Pancreas (tissue), 10 donors: Measurements from ENCODE around the gene COL25A1. TPM values are rescaled to one million over a fixed set of nuclear protein-coding genes. Genes with fewer than 3 reads are reported as not detected.

Experiments used
- ATAC-seq, 4 donors: fragments of 200-7000 bp; cut with Tn5 transposase; one replicate each; pipeline versions ENCODE4 v1.8.0 to v1.9.1; 2020; ENCODE audit warnings: mild to moderate bottlenecking in 4 of 4, moderate library complexity in 4 of 4
- DNase-seq, 6 donors: peaks; one replicate each; pipeline ENCODE4 v3.0.0-alpha.2; 2020
- FAIRE-seq: peaks from 2 replicates; lab custom pipeline; 2012; peaks lifted over from hg19 to GRCh38; lab: Jason Lieb, UNC
- H3K27ac ChIP-seq, 4 donors: fragments of 200-600 bp; sonication (generic); 1 replicate in 3 of 4; 2 replicates in 1 of 4; pipeline versions ENCODE4 v1.5.0 to v1.8.0; 2020
- H3K27me3 ChIP-seq, 4 donors: fragments of 200-600 bp; one replicate each; pipeline ENCODE4 v1.8.0; 2021
- H3K36me3 ChIP-seq, 3 donors: fragments of 200-600 bp; sonication (generic) in 1 of 3; one replicate each; pipeline versions ENCODE4 v1.5.0 to v1.8.0; 2020 to 2021
- H3K4me1 ChIP-seq, 3 donors: fragments of 200-600 bp; one replicate each; pipeline ENCODE4 v1.8.0; 2021
- H3K4me3 ChIP-seq, 4 donors: fragments of 200-600 bp; sonication (generic) in 2 of 4; one replicate each; pipeline versions ENCODE4 v1.5.0 to v1.8.0; 2020 to 2021
- H3K9me3 ChIP-seq, 4 donors: fragments of 200-600 bp; one replicate each; pipeline ENCODE4 v1.8.0; 2021
- CTCF ChIP-seq, 4 donors: fragments of 200-600 bp; sonication (generic) in 3 of 4; IDR thresholded peaks; one replicate each; pipeline versions ENCODE4 v1.5.0 to v1.8.0; 2021; ENCODE audit warnings: antibody characterized with exemption in 4 of 4
- WGBS, 2 donors: extraction: QIAGEN DNeasy Blood & Tissue Kit; methylation state at CpG; one replicate each; pipeline ENCODE4 v1.1.7; 2013; 5-methylcytosine and 5-hydroxymethylcytosine counted together
- intact Hi-C, 3 donors: fragments of 100-400 bp; cut with DNase I; formaldehyde crosslinking; loops; one replicate each; pipeline versions ENCODE4 v1.11.1 to v1.14.2; 2022
- polyA plus RNA-seq, 2 donors: library from polyadenylated mRNA; stranded (reverse); fragments of 200-250 nt; gene quantifications; one replicate each; pipeline ENCODE4 v1.2.3, GENCODE V29; 2013
- total RNA-seq, 6 donors: library from RNA; stranded (reverse); fragmentation: NEBNext Ultra II Directional in 4 of 6; extraction: Animal tissue kit (Norgen Biotek cat#: 25700) in 4 of 6; gene quantifications; one replicate each; pipeline versions ENCODE4 v1.2.1 to v1.2.4, GENCODE V29; 2021 to 2023
- donor health status: healthy with polysubstance abuse.
- donor health status: DM: no; HTN: no; CAD: no; lungs with moderate emphysema.
- donor health status: DM: no; HTN: no; CAD: no.
- donor health status: control.
- donor health status: control.
- donor health status: Bipolar disorder and iron deficiency.
- donor health status: DM: yes; HTN: yes; CAD: no.
- donor health status: DM: no; HTN: no; CAD: no.
- donor health status: DM: no; HTN: no; CAD: no.
- donor health status: DM: yes; HTN: yes; CAD: no.

COL25A1 gene
- total and polyA plus RNA-seq, 8 donors = 0.08 to 0.46 (median 0.22) TPM

- H3K9me3 ChIP-seq = no peaks in the 10 kb centered on the region
- no peak overlapping the region for H3K27ac ChIP-seq
- no peak overlapping the region for H3K4me3 ChIP-seq
- DNase-seq = no peak
- H3K4me1 ChIP-seq = no peaks in the 10 kb centered on the region
- ATAC-seq = no peak
- H3K27me3 ChIP-seq = no peaks in the 10 kb centered on the region
- 94 to 97% methylated on average over 2 of the region's 2 CpGs for WGBS, 2 donors
- no peaks in the 10 kb centered on the region for H3K36me3 ChIP-seq
- TF ChIP-seq CTCF (IDR thresholded peaks at IDR 0.05) = no peak
- intact Hi-C loops = no loop called here
- FAIRE-seq = no peak
Observed at GRCh38 chr4:108946237-108946636, 356.2 kb downstream of the COL25A1 start.

GRCh38 chr4:108943976-108944591 lies 358.4 kb downstream of the COL25A1 start:
- Histone ChIP-seq H3K4me3 (no peak overlapping the region), H3K4me1 (no peaks in the 10 kb centered on the region), H3K36me3 (no peaks in the 10 kb centered on the region), H3K27ac (no peak overlapping the region), H3K27me3 (no peaks in the 10 kb centered on the region), H3K9me3 (no peaks in the 10 kb centered on the region)
- ATAC-seq (no peak), DNase-seq (no peak), FAIRE-seq (no peak)
- WGBS, 2 donors = 48 to 51% methylated on average over 4 of the region's 4 CpGs
- TF ChIP-seq CTCF (IDR thresholded peaks at IDR 0.05) = no peak
- intact Hi-C loops = no loop called here

- no peak for TF ChIP-seq CTCF (IDR thresholded peaks at IDR 0.05)
- WGBS, 2 donors = 81 to 93% methylated on average over 3 of the region's 3 CpGs
- FAIRE-seq (no peak), DNase-seq (no peak), ATAC-seq (no peak)
- intact Hi-C loops = no loop called here
- no peaks in the 10 kb centered on the region for H3K36me3 ChIP-seq
- H3K9me3 ChIP-seq = no peaks in the 10 kb centered on the region
- no peak overlapping the region for H3K4me3 ChIP-seq
- no peak overlapping the region for H3K27ac ChIP-seq
- H3K27me3 ChIP-seq = no peaks in the 10 kb centered on the region
- H3K4me1 ChIP-seq = no peaks in the 10 kb centered on the region
Observed at GRCh38 chr4:108943371-108943770, 359.1 kb downstream of the COL25A1 start.

GRCh38 chr4:108941904-108942430 lies 360.5 kb downstream of the COL25A1 start:
- Histone ChIP-seq H3K4me3 (no peak overlapping the region), H3K27ac (no peak overlapping the region), H3K4me1 (no peaks in the 10 kb centered on the region), H3K9me3 (no peaks in the 10 kb centered on the region), H3K27me3 (no peaks in the 10 kb centered on the region), H3K36me3 (no peaks in the 10 kb centered on the region)
- TF ChIP-seq CTCF (IDR thresholded peaks at IDR 0.05) = no peak
- DNase-seq (no peak), ATAC-seq (peak in 1 of 4 donors; percentile 40), FAIRE-seq (no peak)
- intact Hi-C loops = no loop called here
- 69 to 85% methylated on average over 7 of the region's 7 CpGs for WGBS, 2 donors

GRCh38 chr4:108940634-108941033 lies 361.8 kb downstream of the COL25A1 start:
- H3K27me3 ChIP-seq = no peaks in the 10 kb centered on the region
- FAIRE-seq (no peak), DNase-seq (no peak), ATAC-seq (no peak)
- 58 to 62% methylated on average over 1 of the region's 1 CpG for WGBS, 2 donors
- no peak for TF ChIP-seq CTCF (IDR thresholded peaks at IDR 0.05)
- H3K4me1 ChIP-seq = no peaks in the 10 kb centered on the region
- no peak overlapping the region for H3K4me3 ChIP-seq
- no peak overlapping the region for H3K27ac ChIP-seq
- intact Hi-C loops = no loop called here
- H3K36me3 ChIP-seq = no peaks in the 10 kb centered on the region
- H3K9me3 ChIP-seq = no peaks in the 10 kb centered on the region
